ENCODE measurements around the gene SIRT6. TPM values are rescaled to one million over a fixed set of nuclear protein-coding genes. Genes with fewer than 3 reads are reported as not detected.
A peak's percentile ranks its signal among the peaks of the same experiment; 100 is the strongest.

Gene SIRT6
- polyA plus RNA-seq, 1 of the 3 experiments (the other 2 are of a cell fraction), result 41.0 TPM

DNA sequence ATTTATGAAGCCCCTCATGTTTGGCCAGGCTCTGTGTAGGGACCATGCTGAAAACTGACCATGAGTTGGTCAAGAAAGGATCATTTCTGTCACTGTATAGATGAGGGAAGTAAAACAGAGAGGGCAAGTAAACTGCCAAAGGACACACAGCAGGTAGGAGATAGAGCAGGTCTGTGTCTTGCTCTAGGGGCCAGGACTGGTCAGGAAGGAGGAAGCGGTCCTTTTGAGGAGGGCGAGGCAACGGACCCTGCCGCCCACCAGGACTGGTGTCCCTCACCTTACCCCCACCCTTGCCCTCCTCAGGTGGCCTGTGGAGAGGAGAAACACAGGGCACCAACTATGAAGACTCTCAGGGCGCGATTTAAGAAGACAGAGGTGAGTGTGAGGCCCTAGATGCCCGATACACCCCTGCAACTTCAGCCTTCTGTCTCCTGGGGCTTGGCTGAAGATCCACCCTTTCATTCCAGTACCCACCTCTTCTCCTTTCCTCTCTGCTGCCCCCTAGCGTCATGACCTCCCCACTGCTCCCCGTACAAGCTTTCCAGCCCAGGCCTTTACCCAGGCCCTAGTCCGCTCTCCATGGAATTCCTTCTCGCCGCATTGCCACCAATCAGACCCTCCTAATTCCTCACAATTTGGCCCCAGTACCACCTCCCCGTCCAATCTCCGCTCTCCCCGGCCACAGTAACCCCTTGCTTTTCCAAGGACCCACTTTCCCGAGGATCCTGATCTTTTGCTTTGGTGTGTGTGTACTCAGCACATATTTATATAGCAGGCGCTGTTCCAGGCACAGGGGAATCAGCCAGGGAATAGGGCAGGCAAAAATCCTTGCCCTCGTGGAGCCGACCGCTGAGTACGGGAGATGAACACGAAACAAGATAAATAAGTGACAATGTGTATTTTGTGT, 4.0 kb upstream of the SIRT6 start:
- H2AFZ ChIP-seq (ENCODE audit: low read depth), result peak overlapping the region; percentile 83; the same call in 1 of the 2 replicates
- no peaks in the 10 kb centered on the region for H3K27me3 ChIP-seq (ENCODE audit: insufficient read depth)
- peak; percentile 90 for DNase-seq
- H3K4me3 ChIP-seq (ENCODE audit: low read depth in 2 of 2, low read length in 1 of 2), result peak overlapping the region in 1 of 2 experiments; percentile 17; a peak in 1 of 4 replicates
- WGBS (ENCODE audit: low lambda C conversion rate), result 35% methylated on average over 22 of the region's 22 CpGs
- ChIA-PET CTCF (interaction anchor here (0.5 to 5.0 kb wide), 15 partner anchors 9 to 450 kb away, joined by 3 to 20 read pairs (median 4); partner anchors contain the start of gene PIAS4), POLR2A (no interaction called here)
- TF ChIP-seq RAD21 (IDR thresholded peaks at IDR 0.05; ENCODE audit: low read length) (peak; percentile 69), GABPA (IDR thresholded peaks at IDR 0.05; ENCODE audit: low read depth) (no peak), MEF2A (IDR thresholded peaks at IDR 0.05; ENCODE audit: borderline replicate concordance, low read depth) (no peak), SMC3 (IDR thresholded peaks at IDR 0.05; ENCODE audit: low read depth, low read length) (peak; percentile 54)
- TF ChIP-seq, protein P1, sequence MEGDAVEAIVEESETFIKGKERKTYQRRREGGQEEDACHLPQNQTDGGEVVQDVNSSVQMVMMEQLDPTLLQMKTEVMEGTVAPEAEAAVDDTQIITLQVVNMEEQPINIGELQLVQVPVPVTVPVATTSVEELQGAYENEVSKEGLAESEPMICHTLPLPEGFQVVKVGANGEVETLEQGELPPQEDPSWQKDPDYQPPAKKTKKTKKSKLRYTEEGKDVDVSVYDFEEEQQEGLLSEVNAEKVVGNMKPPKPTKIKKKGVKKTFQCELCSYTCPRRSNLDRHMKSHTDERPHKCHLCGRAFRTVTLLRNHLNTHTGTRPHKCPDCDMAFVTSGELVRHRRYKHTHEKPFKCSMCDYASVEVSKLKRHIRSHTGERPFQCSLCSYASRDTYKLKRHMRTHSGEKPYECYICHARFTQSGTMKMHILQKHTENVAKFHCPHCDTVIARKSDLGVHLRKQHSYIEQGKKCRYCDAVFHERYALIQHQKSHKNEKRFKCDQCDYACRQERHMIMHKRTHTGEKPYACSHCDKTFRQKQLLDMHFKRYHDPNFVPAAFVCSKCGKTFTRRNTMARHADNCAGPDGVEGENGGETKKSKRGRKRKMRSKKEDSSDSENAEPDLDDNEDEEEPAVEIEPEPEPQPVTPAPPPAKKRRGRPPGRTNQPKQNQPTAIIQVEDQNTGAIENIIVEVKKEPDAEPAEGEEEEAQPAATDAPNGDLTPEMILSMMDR (IDR thresholded peaks at IDR 0.05), result peak; percentile 79
- TF ChIP-seq, protein P2, sequence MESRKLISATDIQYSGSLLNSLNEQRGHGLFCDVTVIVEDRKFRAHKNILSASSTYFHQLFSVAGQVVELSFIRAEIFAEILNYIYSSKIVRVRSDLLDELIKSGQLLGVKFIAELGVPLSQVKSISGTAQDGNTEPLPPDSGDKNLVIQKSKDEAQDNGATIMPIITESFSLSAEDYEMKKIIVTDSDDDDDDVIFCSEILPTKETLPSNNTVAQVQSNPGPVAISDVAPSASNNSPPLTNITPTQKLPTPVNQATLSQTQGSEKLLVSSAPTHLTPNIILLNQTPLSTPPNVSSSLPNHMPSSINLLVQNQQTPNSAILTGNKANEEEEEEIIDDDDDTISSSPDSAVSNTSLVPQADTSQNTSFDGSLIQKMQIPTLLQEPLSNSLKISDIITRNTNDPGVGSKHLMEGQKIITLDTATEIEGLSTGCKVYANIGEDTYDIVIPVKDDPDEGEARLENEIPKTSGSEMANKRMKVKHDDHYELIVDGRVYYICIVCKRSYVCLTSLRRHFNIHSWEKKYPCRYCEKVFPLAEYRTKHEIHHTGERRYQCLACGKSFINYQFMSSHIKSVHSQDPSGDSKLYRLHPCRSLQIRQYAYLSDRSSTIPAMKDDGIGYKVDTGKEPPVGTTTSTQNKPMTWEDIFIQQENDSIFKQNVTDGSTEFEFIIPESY (IDR thresholded peaks at IDR 0.05; ENCODE audit: borderline replicate concordance, low read depth), result no peak
- TF ChIP-seq, protein P3, sequence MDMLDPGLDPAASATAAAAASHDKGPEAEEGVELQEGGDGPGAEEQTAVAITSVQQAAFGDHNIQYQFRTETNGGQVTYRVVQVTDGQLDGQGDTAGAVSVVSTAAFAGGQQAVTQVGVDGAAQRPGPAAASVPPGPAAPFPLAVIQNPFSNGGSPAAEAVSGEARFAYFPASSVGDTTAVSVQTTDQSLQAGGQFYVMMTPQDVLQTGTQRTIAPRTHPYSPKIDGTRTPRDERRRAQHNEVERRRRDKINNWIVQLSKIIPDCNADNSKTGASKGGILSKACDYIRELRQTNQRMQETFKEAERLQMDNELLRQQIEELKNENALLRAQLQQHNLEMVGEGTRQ (IDR thresholded peaks at IDR 0.05; ENCODE audit: borderline replicate concordance, low read depth, low read length), result no peak
- no peaks in the 10 kb centered on the region for H3K36me3 ChIP-seq (replicated peaks in 1 of 2; ENCODE audit: control insufficient read depth in 1 of 2, insufficient read depth in 2 of 2, low read length in 1 of 2)
- H3K27ac ChIP-seq (ENCODE audit: low read depth in 2 of 2, low read length in 1 of 2), result no peak overlapping the region
- no peaks in the 10 kb centered on the region for H3F3A ChIP-seq (replicated peaks; ENCODE audit: insufficient read depth)
- H3K9me3 ChIP-seq, result no peaks in the 10 kb centered on the region
- H3K4me1 ChIP-seq (ENCODE audit: control insufficient read depth in 1 of 2, insufficient read depth in 2 of 2, low read depth in 1 of 2, low read length in 1 of 2), result peaks cover 0 to 1% of the 10 kb centered on the region in 2 experiments; a peak in 1 of 4 replicates
- H3K4me2 ChIP-seq, result no peak overlapping the region
- peaks cover 9% of the 10 kb centered on the region; the same call in 1 of the 2 replicates for H3K79me2 ChIP-seq (ENCODE audit: insufficient read depth)
- H4K20me1 ChIP-seq (ENCODE audit: insufficient read depth), result no peaks in the 10 kb centered on the region
- no peaks in the 10 kb centered on the region for H3K9me2 ChIP-seq
- H3K9ac ChIP-seq, result no peak overlapping the region

DNA sequence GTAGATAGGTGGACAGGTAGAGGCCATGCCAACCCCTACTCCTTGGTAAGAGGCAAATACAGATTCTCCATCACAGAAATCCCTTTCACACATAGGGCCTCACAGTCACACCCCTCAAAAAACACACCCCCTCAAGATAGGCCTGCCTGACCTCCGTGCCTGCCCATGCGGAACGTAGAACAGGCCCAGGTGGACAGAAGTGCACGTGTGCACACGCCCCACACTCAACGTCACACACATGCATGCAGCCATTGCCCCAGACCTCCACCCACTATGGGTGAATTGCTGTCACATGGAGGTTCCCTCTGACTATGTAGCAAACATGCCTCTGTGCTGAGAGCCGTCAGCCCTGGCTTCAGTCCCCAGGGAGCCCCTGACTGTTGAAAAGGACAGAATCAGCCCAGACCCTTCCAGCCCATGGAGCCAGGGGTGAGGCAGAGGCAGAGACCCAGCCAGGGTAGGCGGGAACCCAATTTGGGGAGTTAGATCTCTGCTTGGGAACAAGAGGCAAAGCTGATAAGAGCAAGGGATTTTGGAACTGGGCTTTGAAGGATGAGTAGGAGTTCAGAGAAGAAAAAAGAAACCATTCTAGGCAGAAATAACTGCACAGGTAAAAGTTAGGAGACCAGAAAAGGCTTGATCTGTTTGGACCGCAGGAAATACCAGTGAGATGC, 3.2 kb upstream of the SIRT6 start:
- Histone ChIP-seq H3K4me2 (no peak overlapping the region), H3K36me3 (replicated peaks in 1 of 2; ENCODE audit: control insufficient read depth in 1 of 2, insufficient read depth in 2 of 2, low read length in 1 of 2) (no peaks in the 10 kb centered on the region), H3K9me3 (no peaks in the 10 kb centered on the region), H3K79me2 (ENCODE audit: insufficient read depth) (peaks cover 13% of the 10 kb centered on the region; the same call in 1 of the 2 replicates), H3K27ac (ENCODE audit: low read depth in 2 of 2, low read length in 1 of 2) (no peak overlapping the region), H3K4me3 (ENCODE audit: low read depth in 2 of 2, low read length in 1 of 2) (no peak overlapping the region), H3K9me2 (no peaks in the 10 kb centered on the region), H3K9ac (no peak overlapping the region), H4K20me1 (ENCODE audit: insufficient read depth) (no peaks in the 10 kb centered on the region), H2AFZ (ENCODE audit: low read depth) (no peak overlapping the region), H3F3A (replicated peaks; ENCODE audit: insufficient read depth) (no peaks in the 10 kb centered on the region), H3K27me3 (ENCODE audit: insufficient read depth) (no peaks in the 10 kb centered on the region), H3K4me1 (ENCODE audit: control insufficient read depth in 1 of 2, insufficient read depth in 2 of 2, low read depth in 1 of 2, low read length in 1 of 2) (peaks cover 0 to 7% of the 10 kb centered on the region in 2 experiments; a peak in 1 of 4 replicates)
- POLR2A ChIA-PET, result no interaction called here
- 71% methylated on average over 9 of the region's 9 CpGs for WGBS (ENCODE audit: low lambda C conversion rate)
- CTCF ChIA-PET, result interaction anchor here (0.6 to 1.3 kb wide), 2 partner anchors 20 to 584 kb away, joined by 3 to 12 read pairs; no protein-coding TSS in a partner anchor
- no peak for DNase-seq
- TF ChIP-seq, protein P4, sequence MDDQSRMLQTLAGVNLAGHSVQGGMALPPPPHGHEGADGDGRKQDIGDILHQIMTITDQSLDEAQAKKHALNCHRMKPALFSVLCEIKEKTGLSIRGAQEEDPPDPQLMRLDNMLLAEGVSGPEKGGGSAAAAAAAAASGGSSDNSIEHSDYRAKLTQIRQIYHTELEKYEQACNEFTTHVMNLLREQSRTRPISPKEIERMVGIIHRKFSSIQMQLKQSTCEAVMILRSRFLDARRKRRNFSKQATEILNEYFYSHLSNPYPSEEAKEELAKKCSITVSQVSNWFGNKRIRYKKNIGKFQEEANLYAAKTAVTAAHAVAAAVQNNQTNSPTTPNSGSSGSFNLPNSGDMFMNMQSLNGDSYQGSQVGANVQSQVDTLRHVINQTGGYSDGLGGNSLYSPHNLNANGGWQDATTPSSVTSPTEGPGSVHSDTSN (IDR thresholded peaks at IDR 0.05), result no peak
- TF ChIP-seq NRF1 (IDR thresholded peaks at IDR 0.05; ENCODE audit: low read depth, low read length), result no peak
- TF ChIP-seq RXRA (IDR thresholded peaks at IDR 0.05; ENCODE audit: borderline replicate concordance, low read depth), result no peak
- TF ChIP-seq, protein P2 (IDR thresholded peaks at IDR 0.05; ENCODE audit: borderline replicate concordance, low read depth), result no peak
- TF ChIP-seq TEAD4 (IDR thresholded peaks at IDR 0.05; ENCODE audit: borderline replicate concordance, insufficient read depth), result no peak
- TF ChIP-seq FOSL2 (IDR thresholded peaks at IDR 0.05; ENCODE audit: borderline replicate concordance, low read depth), result no peak
- TF ChIP-seq, protein P5, sequence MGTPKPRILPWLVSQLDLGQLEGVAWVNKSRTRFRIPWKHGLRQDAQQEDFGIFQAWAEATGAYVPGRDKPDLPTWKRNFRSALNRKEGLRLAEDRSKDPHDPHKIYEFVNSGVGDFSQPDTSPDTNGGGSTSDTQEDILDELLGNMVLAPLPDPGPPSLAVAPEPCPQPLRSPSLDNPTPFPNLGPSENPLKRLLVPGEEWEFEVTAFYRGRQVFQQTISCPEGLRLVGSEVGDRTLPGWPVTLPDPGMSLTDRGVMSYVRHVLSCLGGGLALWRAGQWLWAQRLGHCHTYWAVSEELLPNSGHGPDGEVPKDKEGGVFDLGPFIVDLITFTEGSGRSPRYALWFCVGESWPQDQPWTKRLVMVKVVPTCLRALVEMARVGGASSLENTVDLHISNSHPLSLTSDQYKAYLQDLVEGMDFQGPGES (IDR thresholded peaks at IDR 0.05; ENCODE audit: low read depth, low read length), result no peak
- TF ChIP-seq FOXM1 (IDR thresholded peaks at IDR 0.05; ENCODE audit: low read depth), result no peak
